GM12891 (cell line): ENCODE data around the gene AGMO.

Experiments
- POLR2A ChIP-seq: IDR thresholded peaks from 2 replicates; pipeline ENCODE4 v1.6.1; 2011; ENCODE audit warnings: low read depth, low read length, control low read depth
- POLR2AphosphoS5 ChIP-seq: IDR thresholded peaks from 2 replicates; pipeline ENCODE4 v1.6.1; 2011; ENCODE audit warnings: low read depth, low read length, control low read depth

DNA sequence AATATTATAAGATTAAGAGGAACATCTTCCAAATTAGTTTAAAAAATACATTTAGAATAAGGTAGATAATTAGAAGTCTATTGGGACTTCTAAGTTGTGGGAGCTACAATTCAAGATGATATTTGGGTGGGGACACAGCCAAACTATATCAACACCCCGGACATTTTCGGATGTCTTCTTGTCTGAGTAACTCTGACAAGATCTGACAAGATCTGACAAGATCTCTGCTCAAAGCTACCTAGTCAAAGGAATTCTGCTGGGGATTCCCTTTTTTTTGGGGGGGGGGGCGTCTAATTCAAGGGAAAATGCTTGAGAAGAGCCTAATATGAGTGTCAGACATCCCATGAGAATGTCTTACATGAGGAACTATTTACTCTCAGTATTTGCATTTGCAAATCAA lies 5.2 kb upstream of the AGMO start:
- no peak for TF ChIP-seq POLR2A
- TF ChIP-seq POLR2AphosphoS5, result no peak
